B cell (primary cell): ENCODE measurements around the gene SAMD4A. TPM values are rescaled to one million over a fixed set of nuclear protein-coding genes. Genes with fewer than 3 reads are reported as not detected.

ENCODE experiments used
- ATAC-seq: fragments of 200-7000 bp; cut with Tn5 transposase; one replicate; pipeline ENCODE4 v1.10.0; 2021; ENCODE audit warnings: low read depth, mild to moderate bottlenecking, moderate number of reproducible peaks, moderate library complexity
- CTCF ChIA-PET: fragments of 350-600 bp; sonication (Branson Sonifier 250); formaldehyde crosslinking; loops from one replicate; lab custom pipeline; 2021; ENCODE audit warnings: antibody characterized with exemption, inconsistent platforms; lab: Charles Lee
- POLR2A ChIA-PET: fragments of 350-600 bp; sonication (Branson Sonifier 250); formaldehyde crosslinking; loops from one replicate; lab custom pipeline; 2021; ENCODE audit warnings: antibody characterized with exemption; lab: Charles Lee
- DNase-seq: peaks from one replicate; pipeline ENCODE4 v3.0.0; 2013
- H2AFZ ChIP-seq: 2 replicates; pipeline ENCODE4 v1.6.1; 2012; ENCODE audit warnings: mild to moderate bottlenecking, low read depth, low read length; ENCODE audit not compliant: insufficient read depth, poor library complexity, severe bottlenecking
- H3K27ac ChIP-seq, 2 donors: 1 replicate in 1 of 2; 2 replicates in 1 of 2; pipeline ENCODE4 v1.5.1; 2012 to 2013; ENCODE audit warnings: low read length in 2 of 2, mild to moderate bottlenecking in 2 of 2, moderate library complexity in 1 of 2
- H3K27me3 ChIP-seq, 4 experiments: fragments of 200-600 bp in 1 of 4; sonication (generic) in 1 of 4; replicated peaks in 1 of 4; 1 replicate in 2 of 4; 2 replicates in 2 of 4; pipeline versions ENCODE4 v1.6.1 to v1.7.0; 2013 to 2016; ENCODE audit warnings: low read length in 3 of 4, mild to moderate bottlenecking in 2 of 4, mixed read lengths in 1 of 4, moderate library complexity in 1 of 4; ENCODE audit not compliant: insufficient read depth in 4 of 4, control insufficient read depth in 3 of 4; ENCODE audit errors: control extremely low read depth in 1 of 4
- H3K36me3 ChIP-seq, 2 experiments: replicated peaks in 1 of 2; 1 replicate in 1 of 2; 2 replicates in 1 of 2; pipeline versions ENCODE4 v1.6.1 to v1.7.1; 2013; ENCODE audit warnings: low read length in 1 of 2; ENCODE audit not compliant: insufficient read depth in 2 of 2, control insufficient read depth in 1 of 2; ENCODE audit errors: control extremely low read depth in 1 of 2, extremely low read depth in 1 of 2
- H3K4me1 ChIP-seq, 2 donors: fragments of 200-600 bp in 1 of 2; sonication (generic) in 1 of 2; 1 replicate in 1 of 2; 2 replicates in 1 of 2; pipeline versions ENCODE4 v1.5.1 to v1.6.1; 2013 to 2017; ENCODE audit warnings: low read length in 2 of 2; ENCODE audit not compliant: control insufficient read depth in 2 of 2, insufficient read depth in 2 of 2
- H3K4me2 ChIP-seq: replicated peaks from 2 replicates; pipeline ENCODE3; 2012; ENCODE audit warnings: mild to moderate bottlenecking, low read depth, low read length; ENCODE audit not compliant: poor library complexity, severe bottlenecking
- H3K4me3 ChIP-seq, 5 experiments: fragments of 200-600 bp in 1 of 5; sonication (generic) in 1 of 5; 1 replicate in 3 of 5; 2 replicates in 2 of 5; pipeline versions ENCODE4 v1.5.1 to v1.7.0; 2011 to 2016; ENCODE audit warnings: low read length in 4 of 5, mild to moderate bottlenecking in 4 of 5, low read depth in 2 of 5, control low read depth in 1 of 5, moderate library complexity in 1 of 5; ENCODE audit not compliant: insufficient read depth in 1 of 5; ENCODE audit errors: control extremely low read depth in 1 of 5, extremely low read depth in 1 of 5
- H3K79me2 ChIP-seq: fragments of 200-600 bp; sonication (generic); one replicate; pipeline ENCODE4 v1.6.0; 2016; ENCODE audit warnings: low read length; ENCODE audit not compliant: control insufficient read depth, insufficient read depth
- H3K9ac ChIP-seq: fragments of 200-600 bp; sonication (generic); 2 replicates; pipeline ENCODE4 v1.6.1; 2017; ENCODE audit warnings: mild to moderate bottlenecking, low read length, moderate library complexity
- H3K9me3 ChIP-seq, 3 donors: one replicate each; pipeline versions ENCODE4 v1.6.1 to v1.7.1; 2013; ENCODE audit warnings: low read length in 2 of 3; ENCODE audit not compliant: control insufficient read depth in 2 of 3, insufficient read depth in 1 of 3; ENCODE audit errors: control extremely low read depth in 1 of 3
- H4K20me1 ChIP-seq: 2 replicates; pipeline ENCODE4 v1.6.0; 2012; ENCODE audit warnings: mild to moderate bottlenecking, low read length; ENCODE audit not compliant: insufficient read depth, control insufficient read depth, poor library complexity, severe bottlenecking
- H3K27ac Mint-ChIP-seq: one replicate; pipeline ENCODE4 v1.8.0; 2021; ENCODE audit warnings: mixed read lengths
- H3K27me3 Mint-ChIP-seq: one replicate; pipeline ENCODE4 v1.8.0; 2021; ENCODE audit warnings: mixed read lengths
- H3K4me1 Mint-ChIP-seq: one replicate; pipeline ENCODE4 v1.8.0; 2021; ENCODE audit warnings: mixed read lengths
- H3K4me3 Mint-ChIP-seq: one replicate; pipeline ENCODE4 v1.8.0; 2021; ENCODE audit warnings: mixed read lengths
- H3K9me3 Mint-ChIP-seq: one replicate; pipeline ENCODE4 v1.8.0; 2022; ENCODE audit warnings: mixed read lengths; ENCODE audit not compliant: insufficient read depth
- CTCF ChIP-seq: fragments of 200-600 bp; IDR thresholded peaks from one replicate; pipeline ENCODE4 v1.8.0; 2022; ENCODE audit warnings: antibody characterized with exemption, mild to moderate bottlenecking
- EZH2 ChIP-seq: IDR thresholded peaks from 2 replicates; pipeline ENCODE4 v1.6.1; 2012; ENCODE audit warnings: borderline replicate concordance, low read depth, mild to moderate bottlenecking, moderate library complexity, low read length; ENCODE audit not compliant: insufficient read depth, poor library complexity, severe bottlenecking
- WGBS: methylation state at CpG from one replicate; pipeline ENCODE4 v1.1.5; 2013; ENCODE audit warnings: missing lambda C conversion rate; ENCODE audit not compliant: insufficient coverage; 5-methylcytosine and 5-hydroxymethylcytosine counted together
- intact Hi-C: fragments of 100-400 bp; cut with micrococcal nuclease; formaldehyde crosslinking; loops from one replicate; pipeline ENCODE4 v1.10.0; 2022
- polyA plus RNA-seq: library from polyadenylated mRNA; depleted of rRNA; stranded (reverse); fragments of >200 nt; gene quantifications from 2 replicates; pipeline ENCODE4 v1.2.3, GENCODE V29; 2012
- total RNA-seq, 2 donors: library from RNA; stranded (reverse); fragments of 120-200 nt in 1 of 2; gene quantifications; 1 replicate in 1 of 2; 2 replicates in 1 of 2; pipeline versions ENCODE4 v1.2.3 to v1.2.4, GENCODE V29; 2013 to 2022

The SAMD4A gene
- total and polyA plus RNA-seq, 2 donors (not counting 1 experiment from before 2014, with no cell fraction given): 5.7 to 13.7 TPM

- H3K9me3 ChIP-seq: no peaks in the 10 kb centered on the region
- ChIA-PET CTCF (interaction anchor here (0.8 to 1.2 kb wide), 2 partner anchors 13 to 225 kb away, joined by 4 to 5 read pairs; no protein-coding TSS in a partner anchor), POLR2A (no interaction called here)
- H3K36me3 ChIP-seq: peaks cover 0 to 20% of the 10 kb centered on the region in 2 experiments
- TF ChIP-seq CTCF (no peak), EZH2 (no peak)
- Mint-ChIP-seq H3K27me3 (no peaks in the 10 kb centered on the region), H3K4me1 (peaks cover 8% of the 10 kb centered on the region), H3K9me3 (no peaks in the 10 kb centered on the region), H3K27ac (no peak overlapping the region), H3K4me3 (no peak overlapping the region)
- no peaks in the 10 kb centered on the region for H4K20me1 ChIP-seq
- intact Hi-C loops: no loop called here
- no peak for ATAC-seq
- no peak for DNase-seq
- no peaks in the 10 kb centered on the region for H3K79me2 ChIP-seq
- no peak overlapping the region for H3K9ac ChIP-seq
- no peak overlapping the region for H3K4me2 ChIP-seq
- no peak overlapping the region for H3K4me3 ChIP-seq
- H2AFZ ChIP-seq: no peak overlapping the region
- no peaks in the 10 kb centered on the region for H3K4me1 ChIP-seq
- H3K27ac ChIP-seq: no peak overlapping the region
- no peaks in the 10 kb centered on the region for H3K27me3 ChIP-seq
- whole genome bisulfite sequencing: 89% methylated on average over 1 of the region's 5 CpGs
Observed at GRCh38 chr14:54789166-54789565, 222.2 kb downstream of the SAMD4A start.

- intact Hi-C loops: no loop called here
- DNase-seq: no peak
- ATAC-seq: no peak
- Histone ChIP-seq H3K9me3 (peaks cover 0 to 2% (median 2%) of the 10 kb centered on the region in 3 donors), H3K9ac (no peak overlapping the region), H2AFZ (no peak overlapping the region), H3K36me3 (peaks cover 0 to 14% of the 10 kb centered on the region in 2 experiments), H3K4me3 (no peak overlapping the region), H3K4me2 (no peak overlapping the region), H3K4me1 (no peaks in the 10 kb centered on the region), H3K79me2 (no peaks in the 10 kb centered on the region), H4K20me1 (no peaks in the 10 kb centered on the region), H3K27me3 (no peaks in the 10 kb centered on the region), H3K27ac (no peak overlapping the region)
- no peaks in the 10 kb centered on the region for H3K9me3 Mint-ChIP-seq
- 93% methylated on average over 9 of the region's 12 CpGs for WGBS
- H3K27me3 Mint-ChIP-seq: no peaks in the 10 kb centered on the region
- no peak overlapping the region for H3K4me3 Mint-ChIP-seq
- no peak for TF ChIP-seq EZH2
- no peak for TF ChIP-seq CTCF
- POLR2A ChIA-PET: no interaction called here
- H3K4me1 Mint-ChIP-seq: peaks cover 8% of the 10 kb centered on the region
- CTCF ChIA-PET: interaction anchor here (0.8 kb wide), 1 partner anchor 226 kb away, joined by 4 read pairs; no protein-coding TSS in a partner anchor
- H3K27ac Mint-ChIP-seq: no peak overlapping the region
Observed at GRCh38 chr14:54789781-54790480, 223.0 kb downstream of the SAMD4A start.
